Fibroblast of the aortic adventitia (primary cell): ENCODE data around the gene ARRB1. TPM values are rescaled to one million over a fixed set of nuclear protein-coding genes. Genes with fewer than 3 reads are reported as not detected.
"Not testable (repeated sequence)": the region's sequence is repeated elsewhere in the genome, so short reads cannot be mapped to it uniquely, and the experiment has no call there.

Experiments
- DNase-seq: peaks from one replicate; pipeline ENCODE4 v3.0.0-alpha.2; 2010; ENCODE audit warnings: low read depth
- H3K4me3 ChIP-seq: 2 replicates; pipeline ENCODE4 v1.5.1; 2011; ENCODE audit warnings: low read depth, mild to moderate bottlenecking, control low read depth, low read length, moderate library complexity
- CTCF ChIP-seq: IDR thresholded peaks from 2 replicates; pipeline ENCODE4 v1.5.1; 2011; ENCODE audit warnings: mild to moderate bottlenecking, low read length, control low read depth, inconsistent platforms; ENCODE audit not compliant: insufficient read depth
- total RNA-seq: library from RNA; depleted of rRNA; stranded (reverse); fragments of >200 nt; gene quantifications from 2 replicates; pipeline ENCODE4 v1.2.3, GENCODE V29; 2012; ENCODE audit warnings: low replicate concordance

ARRB1 gene
- total RNA-seq, 1 donor: 36.3 TPM

GRCh38 chr11:75277991-75278790 lies 73.3 kb downstream of the ARRB1 start:
- no peak for DNase-seq
- TF ChIP-seq CTCF: no peak
- H3K4me3 ChIP-seq: no peak overlapping the region

GRCh38 chr11:75277211-75277805 lies 74.2 kb downstream of the ARRB1 start:
- no peak for DNase-seq
- no peak overlapping the region for H3K4me3 ChIP-seq
- no peak for TF ChIP-seq CTCF

GRCh38 chr11:75276686-75277085 lies 74.8 kb downstream of the ARRB1 start:
- H3K4me3 ChIP-seq: no peak overlapping the region
- no peak for DNase-seq
- no peak for TF ChIP-seq CTCF

GRCh38 chr11:75276186-75276585 lies 75.3 kb downstream of the ARRB1 start:
- no peak overlapping the region for H3K4me3 ChIP-seq
- no peak for DNase-seq
- no peak for TF ChIP-seq CTCF

- TF ChIP-seq CTCF: no peak
- no peak overlapping the region for H3K4me3 ChIP-seq
- DNase-seq: no peak
These were observed 75.9 kb downstream of the ARRB1 start for GRCh38 chr11:75275581-75275980.

GRCh38 chr11:75274716-75275115 lies 76.7 kb downstream of the ARRB1 start:
- H3K4me3 ChIP-seq, DNase-seq: not testable (repeated sequence)

GRCh38 chr11:75273411-75274391 lies 77.8 kb downstream of the ARRB1 start:
- no peak for TF ChIP-seq CTCF
- no peak for DNase-seq
- H3K4me3 ChIP-seq: no peak overlapping the region
